ENCODE measurements around the gene NIM1K.
"Not testable (repeated sequence)": the region's sequence is repeated elsewhere in the genome, so short reads cannot be mapped to it uniquely, and the experiment has no call there.

The NIM1K gene

GRCh38 chr5:43191740-43192557, at the start of gene NIM1K:
NIM1K (plus strand) TSS chr5:43192225; CDS start chr5:43245776, 53,551 bp downstream.
- DNase-seq (ENCODE audit: low read depth in 1 of 2, low spot score in 1 of 2) = peak; percentile 16 to 31
- in situ Hi-C loops (cut with HindIII; ENCODE audit: low pct_unique_long_range_greater_than_20kb, low sequenced_read_pairs) = no loop called here
- TF ChIP-seq JUND (IDR thresholded peaks at IDR 0.05; ENCODE audit: low read depth) = no peak

- in situ Hi-C loops (cut with HindIII; ENCODE audit: low pct_unique_long_range_greater_than_20kb, low sequenced_read_pairs) = no loop called here
- DNase-seq (ENCODE audit: low read depth in 1 of 2, low spot score in 1 of 2) = no peak
- no peak for TF ChIP-seq JUND (IDR thresholded peaks at IDR 0.05; ENCODE audit: low read depth)
Measured at GRCh38 chr5:43145071-43145470, 47.0 kb upstream of the NIM1K start.

- TF ChIP-seq JUND (IDR thresholded peaks at IDR 0.05; ENCODE audit: low read depth) = no peak
- in situ Hi-C loops (cut with HindIII; ENCODE audit: low pct_unique_long_range_greater_than_20kb, low sequenced_read_pairs) = no loop called here
- no peak for DNase-seq (ENCODE audit: low read depth in 1 of 2, low spot score in 1 of 2)
Measured at GRCh38 chr5:43146958-43147357, 45.1 kb upstream of the NIM1K start.

- in situ Hi-C loops (cut with HindIII; ENCODE audit: low pct_unique_long_range_greater_than_20kb, low sequenced_read_pairs) = no loop called here
- DNase-seq (ENCODE audit: low read depth in 1 of 2, low spot score in 1 of 2) = no peak
- TF ChIP-seq JUND (IDR thresholded peaks at IDR 0.05; ENCODE audit: low read depth) = no peak
Measured at GRCh38 chr5:43148417-43148816, 43.6 kb upstream of the NIM1K start.

GRCh38 chr5:43149231-43149630, 42.8 kb upstream of the NIM1K start:
- TF ChIP-seq JUND (IDR thresholded peaks at IDR 0.05; ENCODE audit: low read depth) = no peak
- in situ Hi-C loops (cut with HindIII; ENCODE audit: low pct_unique_long_range_greater_than_20kb, low sequenced_read_pairs) = no loop called here
- no peak for DNase-seq (ENCODE audit: low read depth in 1 of 2, low spot score in 1 of 2)

GRCh38 chr5:43150075-43150474, 42.0 kb upstream of the NIM1K start:
- TF ChIP-seq JUND (IDR thresholded peaks at IDR 0.05; ENCODE audit: low read depth) = no peak
- DNase-seq (ENCODE audit: low read depth in 1 of 2, low spot score in 1 of 2) = no peak
- in situ Hi-C loops (cut with HindIII; ENCODE audit: low pct_unique_long_range_greater_than_20kb, low sequenced_read_pairs) = no loop called here

GRCh38 chr5:43150748-43151147, 41.3 kb upstream of the NIM1K start:
- peak in 1 of 2 experiments; percentile 69 for DNase-seq (ENCODE audit: low read depth in 1 of 2, low spot score in 1 of 2)
- in situ Hi-C loops (cut with HindIII; ENCODE audit: low pct_unique_long_range_greater_than_20kb, low sequenced_read_pairs) = no loop called here
- no peak for TF ChIP-seq JUND (IDR thresholded peaks at IDR 0.05; ENCODE audit: low read depth)

GRCh38 chr5:43152946-43153345, 39.1 kb upstream of the NIM1K start:
- in situ Hi-C loops (cut with HindIII; ENCODE audit: low pct_unique_long_range_greater_than_20kb, low sequenced_read_pairs) = no loop called here
- DNase-seq (ENCODE audit: low read depth in 1 of 2, low spot score in 1 of 2) = no peak
- TF ChIP-seq JUND (IDR thresholded peaks at IDR 0.05; ENCODE audit: low read depth) = no peak

- TF ChIP-seq JUND (IDR thresholded peaks at IDR 0.05; ENCODE audit: low read depth) = no peak
- no peak for DNase-seq (ENCODE audit: low read depth in 1 of 2, low spot score in 1 of 2)
- in situ Hi-C loops (cut with HindIII; ENCODE audit: low pct_unique_long_range_greater_than_20kb, low sequenced_read_pairs) = no loop called here
Measured at GRCh38 chr5:43154469-43154868, 37.6 kb upstream of the NIM1K start.

- TF ChIP-seq JUND (IDR thresholded peaks at IDR 0.05; ENCODE audit: low read depth) = no peak
- no peak for DNase-seq (ENCODE audit: low read depth in 1 of 2, low spot score in 1 of 2)
- in situ Hi-C loops (cut with HindIII; ENCODE audit: low pct_unique_long_range_greater_than_20kb, low sequenced_read_pairs) = no loop called here
Measured at GRCh38 chr5:43155394-43156096, 36.5 kb upstream of the NIM1K start.

GRCh38 chr5:43156388-43156787, 35.6 kb upstream of the NIM1K start:
- DNase-seq (ENCODE audit: low read depth in 1 of 2, low spot score in 1 of 2) = no peak
- no peak for TF ChIP-seq JUND (IDR thresholded peaks at IDR 0.05; ENCODE audit: low read depth)
- in situ Hi-C loops (cut with HindIII; ENCODE audit: low pct_unique_long_range_greater_than_20kb, low sequenced_read_pairs) = no loop called here

GRCh38 chr5:43157068-43157467, 35.0 kb upstream of the NIM1K start:
- in situ Hi-C loops (cut with HindIII; ENCODE audit: low pct_unique_long_range_greater_than_20kb, low sequenced_read_pairs) = no loop called here
- no peak for DNase-seq (ENCODE audit: low read depth in 1 of 2, low spot score in 1 of 2)
- no peak for TF ChIP-seq JUND (IDR thresholded peaks at IDR 0.05; ENCODE audit: low read depth)

- in situ Hi-C loops (cut with HindIII; ENCODE audit: low pct_unique_long_range_greater_than_20kb, low sequenced_read_pairs) = no loop called here
- DNase-seq (ENCODE audit: low read depth in 1 of 2, low spot score in 1 of 2) = no peak
- TF ChIP-seq JUND (IDR thresholded peaks at IDR 0.05; ENCODE audit: low read depth) = no peak
Measured at GRCh38 chr5:43161244-43161643, 30.8 kb upstream of the NIM1K start.

GRCh38 chr5:43164801-43165200, 27.2 kb upstream of the NIM1K start:
- DNase-seq (ENCODE audit: low read depth in 1 of 2, low spot score in 1 of 2); in situ Hi-C loops (cut with HindIII; ENCODE audit: low pct_unique_long_range_greater_than_20kb, low sequenced_read_pairs): not testable (repeated sequence)

All from T47D (cell line).